Sciatic nerve (tissue), 2 donors: ENCODE results near the gene IMPDH2. TPM values are rescaled to one million over a fixed set of nuclear protein-coding genes. Genes with fewer than 3 reads are reported as not detected.

Source experiments
- ATAC-seq: fragments of 200-7000 bp; cut with Tn5 transposase; one replicate; pipeline ENCODE4 v1.9.1; 2020; ENCODE audit warnings: mild to moderate bottlenecking, moderate library complexity
- DNase-seq: peaks from one replicate; pipeline ENCODE4 v3.0.0-alpha.2; 2020; ENCODE audit warnings: low spot score
- intact Hi-C: fragments of 100-400 bp; cut with DNase I; formaldehyde crosslinking; loops from one replicate; pipeline ENCODE4 v1.14.2; 2022
- total RNA-seq: library from RNA; stranded (reverse); fragmentation: NEBNext Ultra II Directional; extraction: Animal tissue kit (Norgen Biotek cat#: 25700); gene quantifications from one replicate; pipeline ENCODE4 v1.2.1, GENCODE V29; 2021
- donor health status: DM: no; HTN: no; CAD: no.
- donor health status: DM: no; HTN: no; CAD: no.

IMPDH2 gene
- 121 TPM for total RNA-seq

DNA sequence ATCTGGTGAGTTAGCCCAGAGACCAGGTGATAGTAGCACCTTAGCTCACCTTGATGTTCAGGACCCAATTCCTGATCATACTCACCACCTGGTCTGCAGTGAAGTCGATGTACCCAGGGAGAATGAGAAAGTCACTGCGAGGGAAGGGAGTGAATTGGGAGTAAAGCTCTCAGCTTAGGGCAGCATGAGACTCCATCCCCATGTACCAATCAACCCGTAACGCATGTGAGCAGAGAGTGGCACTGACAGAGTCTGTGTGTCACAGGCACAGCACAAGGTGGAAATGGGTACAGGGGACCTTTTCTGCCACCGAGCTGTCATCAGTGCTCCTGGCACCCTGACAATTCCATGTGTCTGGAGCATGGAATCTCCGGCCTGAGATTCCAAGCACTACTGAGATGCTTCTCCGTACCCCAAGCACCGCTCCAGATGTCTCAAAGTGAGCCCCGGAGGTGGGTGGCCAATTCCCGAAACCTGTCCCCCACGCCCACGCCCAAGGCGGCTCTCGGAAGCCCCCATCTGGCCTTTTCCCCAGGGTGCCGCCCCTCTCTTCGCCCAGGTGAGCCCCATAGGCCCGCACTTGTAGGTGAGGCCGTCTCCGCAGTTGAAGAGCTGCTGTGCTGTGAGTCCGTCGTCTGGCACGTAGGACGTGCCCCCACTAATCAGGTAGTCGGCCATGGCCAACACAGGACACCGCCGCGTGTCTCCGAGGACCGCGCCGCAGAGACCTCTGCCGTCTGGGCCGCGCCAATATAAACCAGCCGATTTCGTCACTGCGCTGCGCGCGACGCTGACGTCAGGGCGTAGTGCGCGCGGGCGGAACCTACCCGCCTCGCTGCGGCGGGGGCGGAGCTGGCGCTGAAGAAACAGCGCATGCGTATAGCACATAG lies at the start of gene IMPDH2:
Gene IMPDH2 (minus strand): TSS at position 726 of the 890 bp plus-strand sequence. CDS start 48 bp downstream, at position 678.
- DNase-seq, result peak; percentile 96
- intact Hi-C loops, result no loop called here
- peak; percentile 97 for ATAC-seq

DNA sequence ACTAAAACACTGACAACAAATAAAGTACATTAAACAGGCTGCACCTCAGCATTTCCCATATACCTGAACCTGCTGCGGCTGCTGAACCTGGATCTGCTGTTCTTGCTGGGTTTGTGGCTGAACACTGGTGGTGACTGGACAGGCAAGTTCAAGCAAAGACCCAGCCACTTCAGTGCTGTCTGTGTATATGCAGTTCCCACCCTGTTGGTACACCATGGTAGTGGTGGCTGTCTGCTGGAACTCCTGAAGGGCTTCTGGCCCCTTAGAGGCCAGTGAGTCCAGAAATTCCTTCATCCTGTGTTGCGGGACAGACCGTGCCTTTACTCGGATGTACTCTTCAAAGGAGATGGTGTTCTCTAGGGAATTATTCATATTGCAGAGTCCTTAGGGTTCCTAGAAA lies 47.4 kb upstream of the IMPDH2 start:
- ATAC-seq (no peak), DNase-seq (no peak)
- intact Hi-C loops, result no loop called here

DNA sequence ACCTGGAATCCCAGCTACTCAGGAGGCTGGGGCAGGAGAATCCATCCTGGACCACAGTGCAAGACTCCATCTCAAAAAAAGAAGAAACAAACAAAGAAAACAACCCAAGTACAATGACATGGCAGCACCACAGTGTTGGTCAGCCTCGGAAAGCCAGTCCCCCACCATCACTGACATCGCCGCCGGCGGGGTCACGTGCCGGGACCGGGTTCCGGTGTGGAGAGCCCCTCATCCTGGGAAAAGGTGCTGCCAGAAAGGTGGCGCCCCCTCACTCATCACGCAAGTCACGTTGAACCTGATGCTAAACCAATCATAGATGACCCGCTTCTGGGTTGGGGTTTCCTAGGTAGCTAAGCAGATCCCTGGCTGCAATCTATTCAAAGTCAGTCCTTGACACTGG lies 46.9 kb upstream of the IMPDH2 start:
- ATAC-seq (no peak), DNase-seq (no peak)
- intact Hi-C loops, result no loop called here

DNA sequence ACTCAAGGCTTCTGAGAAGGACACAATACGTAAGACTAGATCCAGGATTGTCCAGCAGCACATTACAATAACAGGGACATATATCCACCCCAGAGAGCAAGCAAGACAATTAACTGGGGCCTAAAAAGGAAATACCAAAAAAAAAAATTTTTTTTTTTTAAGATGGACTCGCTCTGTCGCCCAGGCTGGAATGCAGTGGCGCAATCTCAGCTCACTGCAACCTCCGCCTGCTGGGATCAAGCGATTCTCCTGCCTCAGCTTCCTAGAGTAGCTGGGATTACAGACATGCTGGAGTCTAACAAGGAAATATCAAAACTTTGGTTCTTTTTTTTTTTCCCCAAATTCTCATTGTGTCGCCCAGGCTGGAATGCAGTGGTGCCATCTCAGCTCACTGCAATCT lies 28.8 kb upstream of the IMPDH2 start:
- DNase-seq, result no peak
- ATAC-seq, result no peak
- intact Hi-C loops, result no loop called here

DNA sequence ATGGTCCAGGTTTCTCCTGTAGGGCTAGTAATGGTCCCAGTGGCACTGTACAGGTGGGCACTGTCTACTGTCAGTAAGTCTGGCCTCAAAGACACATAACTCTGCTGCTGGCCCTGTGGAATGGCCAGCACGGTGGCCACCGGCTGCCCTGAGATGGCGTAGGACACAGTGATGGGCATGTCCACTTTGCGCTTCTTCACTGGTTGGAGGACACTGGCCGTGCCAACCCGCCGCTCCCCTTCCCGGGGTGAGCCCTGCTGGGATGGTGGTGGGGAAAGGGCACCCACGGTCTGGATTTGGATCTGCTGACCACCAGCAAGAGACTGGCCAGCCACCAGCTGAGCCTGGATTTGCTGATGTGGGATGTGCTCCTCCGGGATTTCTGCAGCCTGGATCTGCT lies 28.1 kb upstream of the IMPDH2 start:
- intact Hi-C loops, result no loop called here
- ATAC-seq (no peak), DNase-seq (no peak)

DNA sequence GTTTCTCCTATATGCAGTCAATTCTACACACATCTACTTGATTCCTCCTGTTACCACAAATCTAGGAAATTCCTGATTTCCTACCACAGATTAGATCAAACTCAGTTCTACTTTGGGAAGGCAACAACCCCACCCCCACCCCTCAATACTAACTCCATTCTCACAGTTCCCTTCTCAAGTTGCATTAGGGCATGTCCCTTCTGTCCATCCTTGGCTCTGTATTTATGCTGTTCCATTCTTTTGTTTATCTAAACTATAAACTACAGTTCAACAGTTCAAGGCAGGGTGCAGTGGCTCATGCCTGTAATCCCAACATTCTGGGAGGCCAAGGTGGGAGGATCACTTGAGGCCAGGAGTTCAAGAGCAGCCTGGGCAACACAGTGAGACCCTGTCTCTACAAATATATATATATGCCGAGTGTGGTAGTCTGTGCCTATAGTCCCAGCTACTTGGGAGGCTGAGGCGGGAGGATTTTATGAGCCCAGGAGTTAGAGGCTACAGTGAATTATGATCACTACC lies 25.2 kb upstream of the IMPDH2 start:
- ATAC-seq (no peak), DNase-seq (no peak)
- intact Hi-C loops, result no loop called here

DNA sequence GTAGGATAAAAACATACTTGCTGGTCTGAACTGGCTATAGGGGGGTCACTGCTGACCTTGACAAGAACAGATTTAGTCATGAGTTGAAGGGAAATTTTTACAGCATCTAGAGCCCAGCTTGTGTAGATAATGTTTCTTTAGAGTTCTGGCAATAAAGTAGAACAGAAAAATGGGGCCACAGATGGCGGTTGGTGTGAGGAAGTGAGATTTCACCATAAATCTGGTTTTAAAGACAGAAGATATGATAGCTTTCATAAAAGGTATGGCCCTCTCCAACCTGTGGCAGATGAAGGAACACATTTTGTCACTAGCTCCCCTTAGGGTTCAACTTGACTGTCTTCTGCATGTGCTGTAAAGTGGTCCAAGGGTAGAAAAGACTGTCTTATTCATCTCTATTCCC lies 24.3 kb upstream of the IMPDH2 start:
- DNase-seq (no peak), ATAC-seq (no peak)
- intact Hi-C loops, result no loop called here

DNA sequence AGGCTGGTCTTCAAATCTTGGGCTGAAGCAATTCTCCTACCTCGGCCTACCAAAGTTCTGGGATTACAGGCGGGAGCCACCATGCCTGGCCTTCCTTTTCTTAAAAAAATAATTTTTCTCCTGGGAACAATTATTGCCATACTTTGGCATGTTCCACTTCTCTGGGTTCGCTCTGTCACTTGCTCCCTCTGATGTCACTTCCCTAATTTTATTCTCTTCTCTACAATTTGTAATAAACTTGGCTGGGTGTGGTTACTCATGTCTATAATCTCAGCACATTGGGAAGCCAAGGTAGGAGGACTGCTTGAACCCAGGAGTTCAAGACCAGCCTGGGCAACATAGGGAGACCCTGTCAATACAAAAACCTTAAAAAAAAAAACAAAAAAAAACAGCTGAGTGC lies 6.1 kb upstream of the IMPDH2 start:
- no peak for ATAC-seq
- no peak for DNase-seq

DNA sequence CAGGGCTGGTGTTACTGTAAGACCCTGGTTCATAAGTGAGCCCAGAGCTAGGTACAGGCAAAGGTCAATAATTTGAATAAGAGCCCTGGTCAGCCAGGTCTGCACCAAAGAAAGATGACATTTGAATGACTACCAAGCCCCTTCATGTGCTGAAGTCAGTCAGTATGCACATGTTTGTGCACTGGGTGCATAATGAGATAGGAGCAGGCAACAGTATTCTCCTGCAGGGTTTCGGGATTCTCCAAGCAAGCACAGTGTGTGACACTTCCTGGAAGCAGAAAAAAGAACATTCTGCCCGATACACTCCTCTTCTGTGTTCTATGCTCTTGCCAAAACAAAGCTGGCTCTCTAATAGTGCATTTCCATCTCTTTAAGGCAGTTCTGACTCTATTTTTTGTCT lies 5.5 kb upstream of the IMPDH2 start:
- DNase-seq, result no peak
- intact Hi-C loops, result no loop called here
- no peak for ATAC-seq

More for the DNA sequence above, 6.1 kb upstream of the IMPDH2 start:
- intact Hi-C loops, result no loop called here

DNA sequence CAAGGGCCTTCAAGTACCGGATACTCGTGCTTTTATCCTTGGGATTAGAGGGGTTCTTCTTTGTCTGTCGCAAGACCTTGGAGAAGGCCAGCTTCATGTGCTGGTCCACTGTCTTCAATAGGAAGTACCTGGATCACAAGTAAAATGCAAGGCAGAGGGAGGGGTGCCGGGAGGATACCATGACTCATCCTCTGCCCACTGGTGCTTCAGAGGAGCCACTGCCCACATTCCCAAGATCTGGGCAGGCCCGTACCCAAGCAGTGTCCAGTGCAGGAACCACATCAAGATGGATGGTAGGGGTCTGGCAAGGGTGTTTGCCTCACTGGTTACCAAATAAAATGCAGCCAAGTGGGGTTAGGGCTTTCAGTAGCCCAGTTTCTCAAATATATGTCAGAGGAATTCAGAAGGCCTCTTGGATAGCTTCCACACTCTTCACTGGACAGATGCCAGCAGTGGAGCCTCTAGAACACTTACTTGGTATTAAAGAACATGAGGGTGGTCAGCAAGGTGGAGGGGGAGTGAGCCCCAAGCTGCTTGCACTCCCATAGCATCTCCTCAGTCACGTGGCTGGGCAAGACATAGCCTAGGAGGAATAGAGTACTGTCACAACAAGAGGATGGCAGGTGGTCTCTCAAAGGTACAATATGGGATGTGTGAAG lies 3.6 kb upstream of the IMPDH2 start:
- intact Hi-C loops, result no loop called here
- ATAC-seq, result no peak

DNA sequence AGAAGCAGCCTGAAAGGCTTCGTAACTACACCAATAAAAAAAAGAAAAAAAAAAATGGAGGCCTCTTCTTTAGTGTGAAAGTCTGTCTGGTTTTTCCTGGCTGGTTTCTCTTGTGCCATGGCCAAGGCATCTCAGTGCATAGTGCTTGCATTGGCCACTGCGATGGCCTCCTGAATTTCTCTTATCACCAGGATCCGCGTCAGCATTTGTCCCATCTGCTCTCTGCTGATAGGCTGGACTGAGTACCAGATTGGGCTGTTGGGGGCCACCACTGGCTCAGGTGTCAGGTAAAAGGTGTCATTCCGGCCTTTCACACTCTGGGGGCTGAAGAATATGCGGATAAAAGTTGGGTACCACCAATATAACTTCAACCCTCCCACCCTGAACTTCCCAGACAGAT lies 1.1 kb upstream of the IMPDH2 start:
- intact Hi-C loops, result no loop called here
- DNase-seq (no peak), ATAC-seq (no peak)

More for the DNA sequence above, 3.6 kb upstream of the IMPDH2 start:
- DNase-seq, result no peak

DNA sequence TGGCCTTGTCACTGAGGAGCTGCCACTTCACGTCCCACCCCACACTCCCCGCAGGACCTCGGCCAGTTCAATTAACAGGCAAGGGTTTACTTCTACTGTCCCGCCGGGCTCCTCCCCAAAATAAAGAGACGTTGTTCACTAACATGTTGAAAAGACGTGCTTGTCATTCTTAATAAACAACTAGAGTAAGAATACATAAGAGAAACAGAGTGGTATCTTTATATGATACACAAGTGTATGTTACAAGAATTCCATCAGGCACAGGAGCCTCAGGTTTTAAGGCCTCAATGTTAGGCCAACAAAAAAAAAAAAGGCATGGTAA lies 326 bp upstream of the IMPDH2 start:
- ATAC-seq (no peak), DNase-seq (no peak)
- intact Hi-C loops, result no loop called here

DNA sequence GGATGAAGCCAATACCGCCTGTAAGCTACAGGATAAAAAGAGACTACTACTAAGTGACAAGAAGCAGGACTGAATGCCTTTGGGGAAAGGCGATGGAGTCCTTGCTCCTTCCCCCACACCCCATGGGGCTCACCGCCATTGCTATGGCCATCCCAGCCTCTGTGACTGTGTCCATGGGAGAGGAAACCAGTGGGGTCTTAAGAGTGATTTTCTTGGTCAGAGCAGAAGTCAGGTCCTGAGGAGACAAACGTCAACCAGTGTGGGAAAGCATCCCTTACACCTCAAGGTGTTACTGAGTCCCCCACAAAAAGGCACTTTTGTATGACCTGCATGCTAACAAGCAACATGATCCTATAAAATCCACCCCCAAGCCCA lies 913 bp downstream of the IMPDH2 start:
- intact Hi-C loops, result no loop called here
- DNase-seq (no peak), ATAC-seq (no peak)

DNA sequence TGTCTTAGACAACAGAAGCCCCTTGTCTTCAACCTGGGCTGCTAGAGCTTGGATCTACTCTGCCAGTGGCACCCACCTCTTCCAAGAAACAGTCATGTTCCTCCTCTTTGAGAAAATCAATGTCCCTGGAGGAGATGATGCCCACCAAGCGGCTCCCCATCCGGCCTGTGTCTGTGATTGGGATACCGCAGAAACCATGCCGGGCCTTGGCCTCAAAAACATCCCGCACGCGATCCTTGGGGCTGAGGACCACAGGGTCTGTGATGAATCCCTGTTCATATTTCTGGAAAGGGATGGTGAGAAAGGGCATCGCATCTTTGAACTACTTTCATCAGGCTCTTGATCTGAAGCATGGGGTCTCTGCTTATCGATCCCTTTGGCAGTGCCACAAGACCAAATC lies 1.6 kb downstream of the IMPDH2 start:
- no peak for DNase-seq
- intact Hi-C loops, result no loop called here
- no peak for ATAC-seq

DNA sequence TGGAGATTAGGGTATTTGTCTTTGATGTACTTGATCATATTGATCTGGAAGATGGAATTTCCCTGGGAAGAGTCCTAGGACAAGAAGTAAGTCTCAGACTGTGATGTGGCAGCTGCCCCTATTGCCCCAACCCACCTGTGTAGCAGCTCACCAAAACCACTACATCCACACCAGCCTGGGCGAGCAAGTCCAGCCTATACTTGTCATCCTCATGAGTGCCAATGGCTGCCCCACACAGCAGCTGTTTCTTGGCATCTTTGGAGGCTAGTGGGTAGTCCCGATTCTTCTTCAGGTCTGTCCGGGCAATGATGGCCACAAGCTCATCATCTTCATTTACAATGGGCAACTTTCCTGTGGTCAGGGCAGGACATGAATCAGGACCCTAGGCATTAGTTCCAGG lies 2.7 kb downstream of the IMPDH2 start:
- DNase-seq (no peak), ATAC-seq (no peak)
- intact Hi-C loops, result no loop called here

DNA sequence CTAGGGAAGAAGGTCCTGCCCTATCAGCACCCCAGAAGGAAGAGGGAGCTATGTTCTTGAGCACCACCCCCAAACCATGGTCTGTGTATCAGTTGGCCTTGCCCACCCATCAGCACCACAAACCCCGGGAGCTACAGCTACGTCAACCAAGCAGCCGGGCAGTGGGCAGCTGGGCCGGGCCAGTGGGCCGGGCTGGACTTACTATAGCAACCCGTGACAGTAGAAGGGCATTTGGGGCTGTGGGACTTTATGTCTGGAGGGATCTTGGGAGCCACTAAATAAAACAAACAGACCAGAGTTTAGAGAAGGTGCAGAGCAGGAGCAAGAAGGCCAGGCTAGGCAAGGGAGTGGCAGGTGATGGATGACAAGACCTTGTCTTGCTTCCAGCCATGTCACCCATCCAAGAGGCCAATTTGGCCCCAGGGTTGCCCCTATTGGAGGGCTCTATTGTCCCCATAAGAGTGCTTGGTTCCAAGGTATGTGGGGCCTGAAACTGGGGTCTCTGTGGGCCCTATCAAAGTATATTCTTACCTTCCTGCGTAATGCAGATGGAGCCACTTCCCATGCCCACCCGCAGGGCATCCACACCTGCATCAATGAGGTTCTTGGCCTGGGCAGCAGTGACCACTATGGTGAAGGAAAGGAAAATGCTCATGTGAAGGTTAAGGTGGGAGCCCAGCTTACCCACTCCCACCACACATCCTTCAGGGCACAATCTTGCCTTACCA lies 3.2 kb downstream of the IMPDH2 start:
- ATAC-seq, result no peak
- no peak for DNase-seq
- intact Hi-C loops, result no loop called here

DNA sequence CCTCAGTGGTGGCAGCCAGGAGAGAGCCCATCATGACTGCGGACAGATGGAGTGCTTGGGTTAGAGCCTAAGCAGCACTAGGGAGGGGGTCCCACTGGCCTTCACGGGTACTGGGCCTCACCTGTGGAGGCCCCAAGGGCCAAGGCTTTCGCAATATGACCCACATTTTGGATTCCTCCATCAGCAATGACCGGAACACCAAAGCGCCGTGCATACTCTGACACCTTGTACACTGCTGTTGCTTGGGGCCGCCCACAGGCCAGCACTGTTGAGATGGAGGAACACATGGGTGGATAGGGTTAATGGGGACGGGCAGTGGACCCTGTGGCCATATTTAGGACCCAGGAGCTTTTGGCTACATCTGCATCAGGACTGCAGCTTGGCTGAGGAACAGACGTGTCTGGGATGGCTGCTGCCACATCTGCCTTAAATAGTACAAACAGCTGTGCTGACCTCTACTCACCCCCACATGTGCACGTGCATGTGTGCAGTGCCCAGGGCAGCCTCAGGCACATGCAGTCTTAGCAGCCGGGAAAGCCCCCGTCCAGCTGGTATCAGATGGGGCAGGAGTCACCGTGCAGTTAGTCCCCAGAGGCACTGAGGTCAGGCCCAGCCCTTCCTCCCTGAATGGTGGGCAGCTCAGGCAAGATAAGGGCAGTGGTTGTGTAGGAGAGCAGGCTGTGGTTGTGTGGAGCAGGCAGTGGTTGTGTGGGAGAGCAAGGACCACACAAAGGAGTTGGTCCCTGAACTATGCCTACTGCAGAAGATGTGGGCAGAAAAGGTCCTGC lies 4.0 kb downstream of the IMPDH2 start:
- intact Hi-C loops, result no loop called here
- ATAC-seq, result no peak

DNA sequence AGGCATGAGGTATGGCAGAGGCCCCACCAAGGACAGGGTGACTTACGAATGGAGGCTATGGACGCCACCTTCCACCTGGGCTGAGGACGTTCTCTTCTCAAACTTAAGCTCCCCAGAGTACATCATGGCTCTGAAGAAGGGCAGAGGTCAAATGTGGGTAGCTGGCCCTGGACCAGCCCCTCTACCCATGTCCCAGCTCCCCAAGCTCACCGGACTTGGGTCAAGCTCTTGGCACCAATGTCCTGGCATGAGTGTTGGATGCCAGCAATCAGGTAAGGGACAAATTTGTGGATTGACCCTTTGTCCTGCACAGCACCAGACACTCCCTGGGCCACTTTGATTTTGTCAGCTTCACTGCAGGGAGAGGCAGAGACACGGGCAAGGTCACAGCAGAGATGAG lies 4.7 kb downstream of the IMPDH2 start:
- intact Hi-C loops, result no loop called here
- no peak for DNase-seq
- no peak for ATAC-seq

More for the DNA sequence above, 4.0 kb downstream of the IMPDH2 start:
- DNase-seq, result no peak

DNA sequence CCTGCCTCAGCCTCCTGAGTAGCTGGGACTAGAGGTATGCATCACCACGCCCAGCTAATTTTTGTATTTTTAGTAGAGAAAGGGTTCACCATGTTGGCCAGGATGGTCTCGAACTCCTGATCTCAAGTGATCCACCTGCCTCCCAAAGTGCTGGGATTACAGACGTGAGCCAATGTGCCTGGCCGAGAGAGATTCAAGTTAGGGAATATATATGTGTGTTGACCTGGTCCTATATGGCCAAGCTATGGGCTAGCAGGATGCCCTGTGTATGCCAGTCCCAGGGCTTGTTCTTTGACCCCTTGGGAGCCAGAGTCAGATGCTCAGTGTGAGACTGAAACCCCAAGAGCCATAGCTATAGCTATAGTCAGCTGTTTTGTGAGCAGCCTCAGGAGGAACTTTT lies 5.4 kb downstream of the IMPDH2 start:
- DNase-seq, result no peak
- ATAC-seq, result no peak
- intact Hi-C loops, result no loop called here
